Lower lobe of right lung (tissue), 2 donors: ENCODE data around the gene UTP25. TPM values are rescaled to one million over a fixed set of nuclear protein-coding genes. Genes with fewer than 3 reads are reported as not detected.
"Not testable (repeated sequence)": the region's sequence is repeated elsewhere in the genome, so short reads cannot be mapped to it uniquely, and the experiment has no call there.

Experiments used
- ATAC-seq, 2 donors: fragments of 200-7000 bp; cut with Tn5 transposase; one replicate each; pipeline ENCODE4 v1.9.1; 2020 to 2022; ENCODE audit warnings: mild to moderate bottlenecking in 2 of 2, moderate library complexity in 2 of 2
- DNase-seq: peaks from one replicate; pipeline ENCODE4 v3.0.0-alpha.2; 2020
- H3K27ac ChIP-seq: fragments of 200-600 bp; one replicate; pipeline ENCODE4 v1.8.0; 2022
- H3K27me3 ChIP-seq: fragments of 200-600 bp; one replicate; pipeline ENCODE4 v1.8.0; 2022; ENCODE audit warnings: low read depth
- H3K36me3 ChIP-seq: fragments of 200-600 bp; one replicate; pipeline ENCODE4 v1.8.0; 2022; ENCODE audit warnings: mild to moderate bottlenecking
- H3K4me1 ChIP-seq: fragments of 200-600 bp; one replicate; pipeline ENCODE4 v1.8.0; 2022
- H3K4me3 ChIP-seq: fragments of 200-600 bp; one replicate; pipeline ENCODE4 v1.8.0; 2022; ENCODE audit warnings: mild to moderate bottlenecking
- H3K9me3 ChIP-seq: fragments of 200-600 bp; one replicate; pipeline ENCODE4 v1.8.0; 2022
- intact Hi-C: fragments of 100-400 bp; cut with DNase I; formaldehyde crosslinking; loops from one replicate; pipeline ENCODE4 v1.11.0; 2022
- total RNA-seq: library from RNA; stranded (reverse); fragmentation: NEBNext Ultra II Directional; extraction: Animal tissue kit (Norgen Biotek cat#: 25700); gene quantifications from one replicate; pipeline ENCODE4 v1.2.1, GENCODE V29; 2021
- TF ChIP-seq, protein P1 (sequence below): fragments of 200-600 bp; IDR thresholded peaks from one replicate; pipeline ENCODE4 v1.8.0; 2022; ENCODE audit warnings: antibody characterized with exemption, mild to moderate bottlenecking
- donor health status: DM: no; HTN: yes; CAD: no; lungs with severe emphysema.

Gene UTP25
- total RNA-seq, 1 donor from 2014 or later: 6.2 TPM

DNA sequence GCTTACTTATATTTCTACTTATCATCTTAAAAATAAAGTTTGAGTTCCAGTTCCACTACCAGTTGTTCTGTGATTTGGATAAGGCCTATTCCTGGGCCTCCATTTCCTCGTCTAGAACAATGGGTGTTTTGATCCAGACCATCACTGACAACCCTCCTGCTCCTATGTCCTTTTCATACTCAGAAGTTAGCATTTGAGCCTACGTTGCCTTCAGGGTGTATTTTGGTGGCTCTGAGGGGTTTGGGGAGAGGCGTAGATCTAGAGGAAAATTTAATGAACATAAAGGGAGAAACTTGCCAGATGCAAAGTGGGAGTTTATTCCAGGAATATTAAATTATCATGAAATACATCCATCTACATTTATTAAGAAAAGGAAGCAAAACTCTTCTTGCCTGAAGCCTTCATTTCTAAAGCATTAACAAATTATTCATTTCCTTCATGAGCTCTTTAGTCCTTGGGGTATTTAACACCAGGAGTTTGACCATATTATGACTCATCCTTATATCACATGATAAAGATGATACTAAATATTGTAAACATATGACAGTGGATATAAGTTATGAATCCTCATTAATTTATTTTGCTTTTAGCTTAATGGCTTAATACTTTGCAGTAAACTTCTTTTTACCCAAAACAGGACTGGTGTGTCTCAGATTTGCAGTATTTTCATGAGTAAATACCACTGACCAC lies 63.0 kb downstream of the UTP25 start:
- ATAC-seq (no peak), DNase-seq (no peak)
- Histone ChIP-seq H3K27me3 (no peaks in the 10 kb centered on the region), H3K4me1 (no peaks in the 10 kb centered on the region), H3K9me3 (no peaks in the 10 kb centered on the region), H3K4me3 (no peak overlapping the region), H3K36me3 (no peaks in the 10 kb centered on the region), H3K27ac (no peak overlapping the region)
- TF ChIP-seq, protein P1, sequence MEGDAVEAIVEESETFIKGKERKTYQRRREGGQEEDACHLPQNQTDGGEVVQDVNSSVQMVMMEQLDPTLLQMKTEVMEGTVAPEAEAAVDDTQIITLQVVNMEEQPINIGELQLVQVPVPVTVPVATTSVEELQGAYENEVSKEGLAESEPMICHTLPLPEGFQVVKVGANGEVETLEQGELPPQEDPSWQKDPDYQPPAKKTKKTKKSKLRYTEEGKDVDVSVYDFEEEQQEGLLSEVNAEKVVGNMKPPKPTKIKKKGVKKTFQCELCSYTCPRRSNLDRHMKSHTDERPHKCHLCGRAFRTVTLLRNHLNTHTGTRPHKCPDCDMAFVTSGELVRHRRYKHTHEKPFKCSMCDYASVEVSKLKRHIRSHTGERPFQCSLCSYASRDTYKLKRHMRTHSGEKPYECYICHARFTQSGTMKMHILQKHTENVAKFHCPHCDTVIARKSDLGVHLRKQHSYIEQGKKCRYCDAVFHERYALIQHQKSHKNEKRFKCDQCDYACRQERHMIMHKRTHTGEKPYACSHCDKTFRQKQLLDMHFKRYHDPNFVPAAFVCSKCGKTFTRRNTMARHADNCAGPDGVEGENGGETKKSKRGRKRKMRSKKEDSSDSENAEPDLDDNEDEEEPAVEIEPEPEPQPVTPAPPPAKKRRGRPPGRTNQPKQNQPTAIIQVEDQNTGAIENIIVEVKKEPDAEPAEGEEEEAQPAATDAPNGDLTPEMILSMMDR: no peak
- intact Hi-C loops: no loop called here

DNA sequence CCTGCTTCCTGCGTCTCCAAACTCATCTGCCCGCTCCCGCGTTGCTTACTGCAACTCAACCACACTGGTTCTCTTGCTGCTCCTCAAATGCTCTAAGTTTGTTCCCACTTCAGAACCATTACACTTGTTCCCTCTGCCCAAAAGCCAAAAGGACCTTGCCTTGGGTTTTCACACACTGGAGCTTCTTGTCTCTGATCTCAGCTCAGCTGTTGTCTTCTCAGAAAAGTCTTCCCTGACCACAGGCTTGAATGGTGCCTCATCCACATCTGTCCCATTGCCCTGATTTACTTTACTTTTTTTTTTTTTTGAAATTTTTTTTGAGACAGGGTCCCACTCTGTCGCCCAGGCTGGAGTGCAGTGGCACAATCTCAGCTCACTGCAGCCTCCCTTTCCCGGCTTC lies 66.0 kb downstream of the UTP25 start:
- no peak for DNase-seq
- Histone ChIP-seq H3K4me1 (no peaks in the 10 kb centered on the region), H3K4me3 (no peak overlapping the region), H3K36me3 (no peaks in the 10 kb centered on the region), H3K9me3 (no peaks in the 10 kb centered on the region), H3K27me3 (no peaks in the 10 kb centered on the region), H3K27ac (no peak overlapping the region)
- intact Hi-C loops: no loop called here
- ATAC-seq: no peak
- TF ChIP-seq, protein P1: no peak

DNA sequence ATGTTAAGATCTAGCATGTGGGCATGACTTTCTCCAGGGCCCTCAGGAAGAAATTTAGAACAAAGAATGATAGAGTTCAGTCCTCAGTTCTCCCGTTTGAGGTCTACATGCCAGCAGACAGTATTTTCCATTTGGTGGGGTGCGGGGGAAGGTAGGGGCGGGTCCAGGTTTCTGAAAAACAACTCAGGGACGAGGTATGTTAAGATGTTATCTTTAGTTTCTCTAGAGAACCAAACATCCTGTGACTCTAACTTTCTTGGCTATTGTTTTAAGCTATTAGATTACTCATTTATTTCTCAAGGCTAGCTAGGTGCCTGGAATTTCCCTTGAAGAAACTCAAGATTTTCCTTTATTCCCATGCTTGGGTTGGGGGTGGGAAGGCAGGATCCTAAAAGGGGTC lies 67.9 kb downstream of the UTP25 start:
- H3K36me3 ChIP-seq: no peaks in the 10 kb centered on the region
- H3K9me3 ChIP-seq: no peaks in the 10 kb centered on the region
- no peak overlapping the region for H3K4me3 ChIP-seq
- intact Hi-C loops: no loop called here
- H3K27ac ChIP-seq: no peak overlapping the region
- TF ChIP-seq, protein P1: no peak
- no peak for ATAC-seq
- H3K27me3 ChIP-seq: no peaks in the 10 kb centered on the region
- no peaks in the 10 kb centered on the region for H3K4me1 ChIP-seq
- DNase-seq: no peak

DNA sequence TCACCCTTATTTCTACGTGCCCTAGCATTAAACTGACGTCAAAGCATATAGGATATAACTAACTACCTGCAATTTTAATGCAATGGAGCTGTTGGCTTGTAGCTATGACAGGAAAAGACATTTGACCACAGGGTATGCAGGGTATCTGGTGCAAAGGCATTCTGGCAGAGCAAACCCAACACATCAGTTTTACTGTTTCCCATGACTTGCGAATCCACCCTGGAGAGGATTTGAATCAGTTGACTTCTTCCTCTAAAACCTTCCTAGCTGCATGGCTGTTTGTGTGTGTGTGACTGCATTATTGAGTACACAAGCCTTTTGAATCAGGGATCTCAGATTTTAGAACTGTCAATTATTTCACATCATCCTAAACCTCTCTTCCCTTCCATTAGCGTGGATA lies 68.6 kb downstream of the UTP25 start:
- Histone ChIP-seq H3K4me1 (no peaks in the 10 kb centered on the region), H3K9me3 (no peaks in the 10 kb centered on the region), H3K36me3 (no peaks in the 10 kb centered on the region), H3K4me3 (no peak overlapping the region), H3K27me3 (no peaks in the 10 kb centered on the region), H3K27ac (no peak overlapping the region)
- intact Hi-C loops: no loop called here
- TF ChIP-seq, protein P1: no peak
- no peak for ATAC-seq
- DNase-seq: no peak

DNA sequence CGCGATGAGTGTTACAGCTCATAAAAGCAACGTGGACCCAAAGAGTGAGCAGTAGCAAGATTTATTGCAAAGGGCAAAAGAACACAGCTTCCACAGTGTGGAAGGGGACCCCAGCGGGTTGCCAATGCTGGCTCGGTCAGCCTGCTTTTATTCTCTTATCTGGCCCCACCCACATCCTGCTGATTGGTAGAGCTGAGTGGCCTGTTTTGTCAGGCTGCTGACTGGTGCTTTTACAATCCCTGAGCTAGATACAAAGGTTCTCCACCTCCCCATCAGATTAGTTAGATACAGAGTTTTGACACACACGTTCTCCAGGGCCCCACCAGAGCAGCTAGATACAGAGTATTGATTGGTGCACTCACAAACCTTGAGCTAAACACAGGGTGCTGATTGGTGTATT lies 70.5 kb downstream of the UTP25 start:
- H3K9me3 ChIP-seq, H3K36me3 ChIP-seq, DNase-seq, H3K4me1 ChIP-seq, H3K27ac ChIP-seq, H3K4me3 ChIP-seq, ATAC-seq, H3K27me3 ChIP-seq, intact Hi-C loops: not testable (repeated sequence)

DNA sequence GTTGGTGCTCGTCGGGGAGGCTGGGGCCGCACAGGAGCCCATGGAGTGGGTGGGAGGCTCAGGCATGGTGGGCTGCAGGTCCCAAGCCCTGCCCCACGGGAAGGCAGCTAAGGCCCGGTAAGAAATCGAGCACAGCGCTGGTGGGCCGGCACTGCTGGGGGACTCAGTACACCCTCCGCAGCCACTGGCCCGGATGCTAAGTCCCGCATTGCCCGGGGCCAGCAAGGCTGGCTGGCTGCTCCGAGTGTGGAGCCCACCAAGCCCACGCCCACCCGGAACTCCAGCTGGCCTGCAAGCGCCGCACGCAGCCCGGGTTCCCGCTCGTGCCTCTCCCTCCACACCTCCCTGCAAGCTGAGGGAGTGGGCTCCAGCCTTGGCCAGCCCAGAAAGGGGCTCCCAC lies 71.1 kb downstream of the UTP25 start:
- H3K27ac ChIP-seq, intact Hi-C loops, H3K4me3 ChIP-seq, H3K4me1 ChIP-seq, H3K27me3 ChIP-seq, DNase-seq, ATAC-seq, H3K9me3 ChIP-seq, H3K36me3 ChIP-seq: not testable (repeated sequence)
